ENCODE measurements around the gene LGALS4.

The LGALS4 gene

DNA sequence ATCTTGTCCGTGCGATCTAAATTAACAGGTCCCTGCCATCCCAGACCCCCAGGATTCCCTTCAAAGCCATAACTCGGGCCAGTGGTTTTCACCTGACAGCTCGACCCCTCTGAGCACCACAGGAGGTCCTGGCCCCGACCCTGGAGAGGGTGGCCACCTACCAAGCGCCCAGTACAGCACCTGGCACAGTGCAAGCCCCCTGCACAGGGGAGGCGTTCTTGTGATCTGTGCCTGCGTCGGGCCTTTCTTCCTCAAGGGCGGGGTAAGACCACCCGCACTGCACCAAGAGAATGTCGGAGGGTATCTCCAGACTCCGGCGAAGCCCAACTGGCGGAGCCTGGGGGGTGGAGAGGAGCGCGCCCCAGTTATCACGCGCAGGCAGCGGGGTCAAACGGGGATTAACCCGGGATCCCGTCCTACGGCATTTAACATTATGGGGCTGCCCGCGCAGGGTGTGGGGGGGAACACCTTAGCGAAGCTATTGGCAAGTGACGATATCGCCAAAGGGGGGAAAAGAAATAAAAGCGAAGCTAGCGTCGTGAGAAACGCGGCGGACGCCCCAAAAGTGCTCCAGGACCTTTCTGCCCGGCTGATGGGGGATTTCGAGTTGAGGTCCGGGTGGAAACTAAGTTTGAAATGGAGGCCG is 38.4 kb upstream of the LGALS4 start:
- H3K27ac ChIP-seq (ENCODE audit: low read depth, low read length) = peak overlapping the region; percentile 98
- H3K4me1 ChIP-seq (ENCODE audit: control insufficient read depth in 1 of 2, insufficient read depth in 2 of 2, low read length in 2 of 2) = peaks cover 23 to 42% of the 10 kb centered on the region in 2 donors
- H3K27me3 ChIP-seq (ENCODE audit: control insufficient read depth in 1 of 2, insufficient read depth in 2 of 2, low read length in 2 of 2) = no peaks in the 10 kb centered on the region
- peak overlapping the region; percentile 96 to 99 for H3K9ac ChIP-seq (ENCODE audit: low read depth in 1 of 2, low read length in 2 of 2)
- peaks cover 16 to 18% of the 10 kb centered on the region in 2 donors for H3K36me3 ChIP-seq (ENCODE audit: control insufficient read depth in 1 of 2, insufficient read depth in 2 of 2, low read length in 2 of 2)
- no peaks in the 10 kb centered on the region for H3K9me3 ChIP-seq (ENCODE audit: control insufficient read depth in 1 of 2, low read length in 2 of 2)
- peak overlapping the region; percentile 76 to 86 for H3K4me3 ChIP-seq (ENCODE audit: low read depth in 1 of 2, low read length in 2 of 2)

DNA sequence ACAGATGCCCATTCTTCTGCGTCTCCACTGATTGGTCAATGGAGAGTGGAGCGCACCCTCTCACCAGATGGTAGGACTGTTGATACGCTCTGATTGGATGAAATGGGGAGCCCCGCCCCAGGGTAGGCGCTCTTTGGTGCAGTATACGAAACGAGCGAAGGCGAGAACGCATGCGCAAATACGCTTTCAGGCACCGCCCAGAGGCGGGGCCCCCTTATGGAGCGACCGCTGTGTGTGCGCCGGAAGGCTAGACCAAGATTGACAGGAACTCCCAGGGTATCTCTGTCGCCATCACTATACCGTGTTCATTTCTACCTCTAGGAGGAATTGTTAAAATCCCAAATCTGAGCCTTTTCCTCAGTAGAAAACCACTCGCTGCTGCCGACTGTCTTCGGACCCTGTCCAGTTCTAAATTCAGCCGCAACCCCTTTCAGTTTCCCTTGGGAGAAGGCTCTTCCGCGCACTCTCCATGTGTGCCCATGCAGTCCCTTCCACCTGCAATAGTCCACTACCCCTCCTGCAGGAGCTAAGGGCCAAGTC is 37.8 kb upstream of the LGALS4 start:
- no peaks in the 10 kb centered on the region for H3K9me3 ChIP-seq (ENCODE audit: control insufficient read depth in 1 of 2, low read length in 2 of 2)
- peak overlapping the region; percentile 76 to 86 for H3K4me3 ChIP-seq (ENCODE audit: low read depth in 1 of 2, low read length in 2 of 2)
- H3K27ac ChIP-seq (ENCODE audit: low read depth, low read length) = peak overlapping the region; percentile 98
- peaks cover 23 to 42% of the 10 kb centered on the region in 2 donors for H3K4me1 ChIP-seq (ENCODE audit: control insufficient read depth in 1 of 2, insufficient read depth in 2 of 2, low read length in 2 of 2)
- H3K9ac ChIP-seq (ENCODE audit: low read depth in 1 of 2, low read length in 2 of 2) = peak overlapping the region; percentile 96 to 99
- no peaks in the 10 kb centered on the region for H3K27me3 ChIP-seq (ENCODE audit: control insufficient read depth in 1 of 2, insufficient read depth in 2 of 2, low read length in 2 of 2)
- H3K36me3 ChIP-seq (ENCODE audit: control insufficient read depth in 1 of 2, insufficient read depth in 2 of 2, low read length in 2 of 2) = peaks cover 22 to 24% of the 10 kb centered on the region in 2 donors

DNA sequence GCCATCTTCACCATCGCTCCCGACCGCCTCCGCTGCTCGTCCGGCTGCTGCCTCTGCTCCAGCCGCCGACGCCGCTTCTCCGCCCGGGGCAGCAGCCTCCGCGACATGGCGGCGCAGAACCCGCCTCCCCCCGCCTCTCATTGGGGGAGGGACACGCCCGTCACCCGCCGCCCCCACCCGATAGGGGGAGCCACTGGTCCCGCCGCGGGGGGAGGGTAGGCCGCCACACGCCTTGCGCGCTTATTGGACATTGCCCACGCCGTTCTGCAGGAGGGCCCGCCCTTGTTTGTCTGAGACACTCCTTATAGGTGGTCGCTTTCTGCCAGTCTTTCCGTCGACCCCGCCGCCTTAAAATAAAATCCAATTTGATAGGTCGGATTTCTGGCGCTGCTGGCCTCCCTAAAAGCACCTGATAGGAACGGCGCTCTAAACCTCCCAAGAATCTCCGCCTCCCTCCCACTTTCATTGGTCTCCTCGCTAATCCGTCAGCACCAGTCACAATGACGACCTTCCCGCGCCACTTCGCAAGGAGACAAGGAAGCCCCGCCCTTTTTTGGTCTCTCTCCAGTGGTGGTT is 37.2 kb upstream of the LGALS4 start, which contains the start of gene HNRNPL:
TSS of gene HNRNPL (minus strand) at position 127 of the 576 bp plus-strand sequence. CDS start at position 107, 20 bp downstream.
- peaks cover 25 to 29% of the 10 kb centered on the region in 2 donors for H3K36me3 ChIP-seq (ENCODE audit: control insufficient read depth in 1 of 2, insufficient read depth in 2 of 2, low read length in 2 of 2)
- peak within 1 kb of the TSS; percentile 96 to 99 for H3K9ac ChIP-seq (ENCODE audit: low read depth in 1 of 2, low read length in 2 of 2)
- no peaks in the 10 kb centered on the region for H3K27me3 ChIP-seq (ENCODE audit: control insufficient read depth in 1 of 2, insufficient read depth in 2 of 2, low read length in 2 of 2)
- H3K4me3 ChIP-seq (ENCODE audit: low read depth in 1 of 2, low read length in 2 of 2) = peak within 1 kb of the TSS; percentile 86 to 95
- no peaks in the 10 kb centered on the region for H3K9me3 ChIP-seq (ENCODE audit: control insufficient read depth in 1 of 2, low read length in 2 of 2)
- H3K4me1 ChIP-seq (ENCODE audit: control insufficient read depth in 1 of 2, insufficient read depth in 2 of 2, low read length in 2 of 2) = peaks cover 23 to 42% of the 10 kb centered on the region in 2 donors
- peak within 1 kb of the TSS; percentile 100 for H3K27ac ChIP-seq (ENCODE audit: low read depth, low read length)

DNA sequence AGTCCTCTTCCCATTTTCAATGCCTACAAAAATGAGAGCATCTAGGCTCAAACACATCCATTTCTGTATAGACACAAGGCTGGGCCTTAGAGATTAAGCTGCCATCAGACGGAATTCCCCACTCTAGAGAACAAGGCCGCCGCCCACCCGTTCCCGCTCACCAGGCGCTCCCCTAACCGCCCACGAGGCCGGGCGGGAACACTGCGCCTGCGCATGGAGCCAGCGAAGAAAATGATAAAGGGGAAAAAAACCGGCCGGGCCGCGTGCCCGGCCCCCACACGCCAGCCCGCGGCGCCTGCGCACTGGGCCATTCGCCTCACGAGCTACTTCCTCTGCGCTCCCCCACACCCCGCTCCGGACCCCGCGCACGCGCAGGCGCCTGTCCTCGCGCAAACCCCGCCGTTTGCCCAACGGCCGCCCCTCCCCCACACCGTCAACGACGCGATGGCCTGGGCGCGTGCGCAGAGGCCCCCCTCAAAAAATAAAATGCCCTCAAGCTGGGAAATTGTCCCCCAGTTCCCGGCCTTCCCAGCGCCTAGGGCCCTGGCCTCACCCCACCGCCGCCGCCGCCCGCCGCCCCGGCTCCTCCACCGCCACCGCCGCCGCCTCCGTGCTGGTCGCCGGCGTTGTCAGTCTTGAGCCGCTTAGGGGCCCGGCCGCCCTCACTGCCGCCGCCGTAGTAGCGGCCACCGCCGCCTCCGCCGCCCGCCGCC is 36.6 kb upstream of the LGALS4 start:
- H3K27ac ChIP-seq (ENCODE audit: low read depth, low read length) = peak overlapping the region; percentile 100
- peak overlapping the region; percentile 81 to 95 for H3K4me3 ChIP-seq (ENCODE audit: low read depth in 1 of 2, low read length in 2 of 2)
- no peaks in the 10 kb centered on the region for H3K9me3 ChIP-seq (ENCODE audit: control insufficient read depth in 1 of 2, low read length in 2 of 2)
- H3K27me3 ChIP-seq (ENCODE audit: control insufficient read depth in 1 of 2, insufficient read depth in 2 of 2, low read length in 2 of 2) = no peaks in the 10 kb centered on the region
- peaks cover 29 to 36% of the 10 kb centered on the region in 2 donors for H3K36me3 ChIP-seq (ENCODE audit: control insufficient read depth in 1 of 2, insufficient read depth in 2 of 2, low read length in 2 of 2)
- H3K9ac ChIP-seq (ENCODE audit: low read depth in 1 of 2, low read length in 2 of 2) = peak overlapping the region; percentile 74 to 85
- peaks cover 23 to 42% of the 10 kb centered on the region in 2 donors for H3K4me1 ChIP-seq (ENCODE audit: control insufficient read depth in 1 of 2, insufficient read depth in 2 of 2, low read length in 2 of 2)

DNA sequence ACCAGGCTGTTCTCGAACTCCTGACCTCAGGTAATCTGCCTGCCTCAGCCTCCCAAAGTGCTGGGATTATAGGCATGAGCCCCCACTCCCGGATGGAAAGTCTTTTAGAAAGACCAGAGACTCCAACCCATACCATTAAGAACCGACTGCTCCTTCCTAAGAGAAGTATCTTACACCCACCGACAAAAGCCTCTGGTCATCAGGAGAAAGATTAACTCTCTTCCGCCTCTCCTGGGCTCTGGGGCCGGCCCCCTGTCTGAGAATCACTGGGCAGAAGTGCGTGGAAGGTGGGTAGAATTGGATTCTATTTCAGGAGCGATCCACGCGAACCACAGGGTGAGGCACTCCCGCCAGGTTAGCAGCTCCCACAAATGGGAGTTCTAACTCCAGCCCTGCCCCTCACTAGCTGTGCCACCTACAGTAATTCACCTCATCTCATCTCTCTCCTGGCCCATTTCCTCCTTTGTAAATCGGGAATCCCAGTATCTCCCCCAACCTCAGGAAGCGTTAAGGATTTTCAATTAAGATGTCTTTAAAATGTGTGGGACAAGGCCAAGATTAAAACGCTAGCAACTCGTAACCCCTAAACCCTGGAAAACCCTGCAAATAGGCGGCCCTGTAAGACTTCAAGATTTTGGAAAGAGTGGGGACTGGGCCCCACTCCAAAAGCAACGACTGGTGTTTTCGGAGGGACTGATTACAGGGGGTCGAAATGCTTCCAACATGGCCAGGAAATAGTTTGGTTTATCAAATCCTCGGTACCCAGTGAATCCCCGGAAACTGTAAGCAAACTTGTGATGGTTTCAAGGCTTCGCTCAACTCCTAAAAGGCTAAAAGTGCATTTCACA is 35.8 kb upstream of the LGALS4 start:
- Histone ChIP-seq H3K27ac (ENCODE audit: low read depth, low read length) (peak overlapping the region; percentile 100), H3K4me3 (ENCODE audit: low read depth in 1 of 2, low read length in 2 of 2) (peak overlapping the region; percentile 81 to 95), H3K4me1 (ENCODE audit: control insufficient read depth in 1 of 2, insufficient read depth in 2 of 2, low read length in 2 of 2) (peaks cover 23 to 43% of the 10 kb centered on the region in 2 donors), H3K9me3 (ENCODE audit: control insufficient read depth in 1 of 2, low read length in 2 of 2) (no peaks in the 10 kb centered on the region), H3K27me3 (ENCODE audit: control insufficient read depth in 1 of 2, insufficient read depth in 2 of 2, low read length in 2 of 2) (no peaks in the 10 kb centered on the region), H3K9ac (ENCODE audit: low read depth in 1 of 2, low read length in 2 of 2) (peak overlapping the region; percentile 74 to 85), H3K36me3 (ENCODE audit: control insufficient read depth in 1 of 2, insufficient read depth in 2 of 2, low read length in 2 of 2) (peaks cover 36 to 44% of the 10 kb centered on the region in 2 donors)

DNA sequence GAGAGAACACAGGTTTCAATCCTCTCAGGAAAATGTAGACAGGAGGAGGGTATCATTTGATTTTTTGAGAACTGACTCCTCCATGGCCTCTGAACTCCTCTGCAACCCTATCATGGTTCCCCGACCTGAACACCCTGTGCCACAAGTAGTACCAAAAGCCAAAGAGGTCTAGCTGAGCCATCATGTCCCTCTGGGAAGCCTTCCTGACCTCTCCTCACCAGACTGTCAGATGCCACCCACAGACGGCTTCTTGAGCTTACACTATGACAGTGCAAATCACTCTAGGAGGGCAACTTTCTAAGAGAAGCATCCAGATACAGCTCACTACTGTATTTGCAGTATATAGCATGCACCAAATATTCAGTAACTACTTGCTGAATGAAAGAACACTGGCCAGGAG is 33.4 kb upstream of the LGALS4 start:
- Histone ChIP-seq H3K4me3 (ENCODE audit: low read depth in 1 of 2, low read length in 2 of 2) (no peak overlapping the region), H3K27me3 (ENCODE audit: control insufficient read depth in 1 of 2, insufficient read depth in 2 of 2, low read length in 2 of 2) (no peaks in the 10 kb centered on the region), H3K27ac (ENCODE audit: low read depth, low read length) (no peak overlapping the region), H3K9ac (ENCODE audit: low read depth in 1 of 2, low read length in 2 of 2) (peak overlapping the region in 1 of 2 donors; percentile 18), H3K9me3 (ENCODE audit: control insufficient read depth in 1 of 2, low read length in 2 of 2) (no peaks in the 10 kb centered on the region), H3K4me1 (ENCODE audit: control insufficient read depth in 1 of 2, insufficient read depth in 2 of 2, low read length in 2 of 2) (peaks cover 20 to 48% of the 10 kb centered on the region in 2 donors), H3K36me3 (ENCODE audit: control insufficient read depth in 1 of 2, insufficient read depth in 2 of 2, low read length in 2 of 2) (peaks cover 59 to 68% of the 10 kb centered on the region in 2 donors)

DNA sequence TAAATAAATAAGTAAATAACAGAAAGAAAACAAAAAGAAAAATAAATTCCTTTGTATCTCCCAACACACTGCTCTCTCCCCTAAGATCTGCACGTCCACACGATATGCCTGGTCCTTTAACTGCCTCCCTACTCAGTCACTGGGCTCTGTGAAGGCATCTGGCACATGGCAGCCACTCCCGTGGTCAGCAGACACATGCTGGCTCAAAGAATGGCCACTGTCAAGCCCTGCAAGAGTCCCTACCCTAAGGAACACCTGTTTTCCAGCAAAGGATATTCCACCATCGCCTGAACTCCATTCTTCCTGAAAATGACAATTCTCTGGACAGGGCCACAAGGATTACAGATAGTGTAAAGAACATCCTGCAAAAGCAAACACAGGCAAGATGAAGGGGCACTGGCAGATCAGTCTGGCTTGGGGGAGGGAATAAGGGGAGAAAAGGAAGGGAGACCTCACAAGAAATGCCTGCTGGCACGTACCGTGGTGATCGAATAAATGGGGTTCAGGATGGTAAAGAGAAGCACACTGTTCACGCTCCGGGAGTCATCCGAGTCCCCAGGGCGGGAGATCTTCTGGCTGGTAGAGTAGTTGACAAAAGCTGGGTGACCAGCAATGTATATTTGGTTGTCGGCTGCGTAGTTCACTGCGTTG is 32.8 kb upstream of the LGALS4 start:
- Histone ChIP-seq H3K27me3 (ENCODE audit: control insufficient read depth in 1 of 2, insufficient read depth in 2 of 2, low read length in 2 of 2) (no peaks in the 10 kb centered on the region), H3K36me3 (ENCODE audit: control insufficient read depth in 1 of 2, insufficient read depth in 2 of 2, low read length in 2 of 2) (peaks cover 64 to 74% of the 10 kb centered on the region in 2 donors), H3K9me3 (ENCODE audit: control insufficient read depth in 1 of 2, low read length in 2 of 2) (no peaks in the 10 kb centered on the region), H3K4me1 (ENCODE audit: control insufficient read depth in 1 of 2, insufficient read depth in 2 of 2, low read length in 2 of 2) (peaks cover 20 to 44% of the 10 kb centered on the region in 2 donors), H3K27ac (ENCODE audit: low read depth, low read length) (no peak overlapping the region), H3K4me3 (ENCODE audit: low read depth in 1 of 2, low read length in 2 of 2) (no peak overlapping the region), H3K9ac (ENCODE audit: low read depth in 1 of 2, low read length in 2 of 2) (no peak overlapping the region)

DNA sequence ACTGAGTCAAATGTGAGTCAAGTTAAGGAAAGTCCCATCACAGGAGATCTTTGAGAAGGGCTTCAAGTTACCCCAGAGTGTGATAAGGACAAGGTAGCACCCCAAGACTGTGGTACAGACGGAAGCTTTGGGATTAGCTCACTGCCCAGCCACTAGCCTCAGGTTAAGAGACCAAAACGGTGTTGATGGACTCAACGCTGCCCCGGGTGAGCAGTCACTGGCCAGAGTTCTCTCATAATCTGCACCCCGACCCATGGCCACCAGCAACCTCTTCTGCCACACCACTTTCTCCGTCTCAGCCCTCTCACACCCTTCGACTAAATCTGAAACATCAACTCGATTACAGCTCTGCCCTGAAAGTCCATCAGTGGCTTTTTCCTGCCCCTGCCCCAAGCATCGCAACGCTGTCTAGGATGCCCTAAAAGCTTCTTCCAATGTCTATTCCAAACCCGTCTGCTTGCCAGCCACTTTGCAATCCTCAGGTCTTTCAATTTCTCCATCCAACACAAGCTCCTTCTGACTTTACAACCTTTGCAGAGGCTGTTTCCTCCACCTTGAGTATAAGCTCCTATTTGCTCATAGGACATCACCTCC is 31.4 kb upstream of the LGALS4 start:
- no peak overlapping the region for H3K27ac ChIP-seq (ENCODE audit: low read depth, low read length)
- no peaks in the 10 kb centered on the region for H3K27me3 ChIP-seq (ENCODE audit: control insufficient read depth in 1 of 2, insufficient read depth in 2 of 2, low read length in 2 of 2)
- H3K4me3 ChIP-seq (ENCODE audit: low read depth in 1 of 2, low read length in 2 of 2) = no peak overlapping the region
- H3K9ac ChIP-seq (ENCODE audit: low read depth in 1 of 2, low read length in 2 of 2) = no peak overlapping the region
- peaks cover 20 to 43% of the 10 kb centered on the region in 2 donors for H3K4me1 ChIP-seq (ENCODE audit: control insufficient read depth in 1 of 2, insufficient read depth in 2 of 2, low read length in 2 of 2)
- H3K9me3 ChIP-seq (ENCODE audit: control insufficient read depth in 1 of 2, low read length in 2 of 2) = no peaks in the 10 kb centered on the region
- peaks cover 73 to 85% of the 10 kb centered on the region in 2 donors for H3K36me3 ChIP-seq (ENCODE audit: control insufficient read depth in 1 of 2, insufficient read depth in 2 of 2, low read length in 2 of 2)

Data from duodenal mucosa (tissue), 2 donors.